ENCODE data around the gene TP53AIP1. TPM values are rescaled to one million over a fixed set of nuclear protein-coding genes. Genes with fewer than 3 reads are reported as not detected.
"Not testable (repeated sequence)": the region's sequence is repeated elsewhere in the genome, so short reads cannot be mapped to it uniquely, and the experiment has no call there.

Gene TP53AIP1
- polyA plus RNA-seq, 3 donors, result 0.90 to 1.4 (median 1.1) TPM

- DNase-seq (ENCODE audit: extremely low read depth in 1 of 11, low read depth in 9 of 11, low spot score in 4 of 11), result no peak
Measured at GRCh38 chr11:128928400-128928799, 14.3 kb downstream of the TP53AIP1 start.

GRCh38 chr11:128927683-128928336 lies 14.9 kb downstream of the TP53AIP1 start:
- no peak for DNase-seq (ENCODE audit: extremely low read depth in 1 of 11, low read depth in 9 of 11, low spot score in 4 of 11)

DNA sequence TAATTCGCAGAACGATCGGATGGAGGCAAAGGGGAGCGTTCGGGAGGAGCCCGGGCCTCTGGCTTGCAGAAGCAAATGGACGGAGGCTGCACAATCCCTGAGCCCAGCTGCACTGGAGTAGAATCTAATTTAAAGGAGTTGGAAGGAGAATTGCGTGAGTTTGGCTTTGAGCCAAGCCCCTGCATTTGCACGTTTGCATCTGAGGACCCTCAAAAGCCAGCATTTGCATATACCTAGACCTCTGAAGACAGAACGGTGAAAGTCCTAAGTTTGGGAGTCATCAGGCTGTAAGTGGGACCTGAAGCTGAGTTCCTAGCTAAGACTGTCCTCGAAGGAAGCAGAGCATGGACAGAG lies 15.6 kb downstream of the TP53AIP1 start:
- DNase-seq (ENCODE audit: extremely low read depth in 1 of 11, low read depth in 9 of 11, low spot score in 4 of 11), result no peak

DNA sequence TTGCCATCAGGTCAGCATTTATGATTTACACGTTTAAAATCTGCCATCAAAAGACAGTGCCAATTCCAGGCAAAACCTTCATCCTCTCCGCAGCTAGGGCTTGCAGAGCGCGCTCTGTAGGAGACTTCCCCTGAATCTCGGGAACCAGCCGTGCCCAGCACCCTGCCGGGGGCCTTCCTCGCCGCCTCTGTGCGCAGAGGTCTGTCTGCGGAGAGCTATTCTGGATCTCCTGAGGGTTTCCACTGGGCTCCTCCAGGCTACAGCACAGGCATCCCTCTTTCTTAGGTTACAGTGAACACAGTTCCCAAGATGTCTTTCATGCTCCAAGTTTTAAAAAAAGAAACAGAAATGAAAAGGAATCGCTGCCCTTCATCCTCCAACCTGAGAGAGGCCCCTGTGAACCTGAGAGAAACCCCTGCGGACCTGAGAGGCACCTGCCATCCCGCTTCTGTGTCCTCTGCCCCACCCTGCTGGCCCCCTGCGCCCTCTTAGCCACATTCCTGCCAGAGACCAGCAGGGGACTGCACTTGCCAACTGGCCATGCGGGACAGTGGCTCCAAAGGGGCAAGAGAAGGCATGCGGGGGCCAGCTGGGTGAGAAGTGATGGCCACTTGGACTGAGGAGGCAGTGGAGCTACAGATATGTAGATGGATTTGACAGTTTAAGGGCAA lies 16.1 kb downstream of the TP53AIP1 start:
- no peak for DNase-seq (ENCODE audit: extremely low read depth in 1 of 11, low read depth in 9 of 11, low spot score in 4 of 11)

GRCh38 chr11:128926000-128926399 lies 16.7 kb downstream of the TP53AIP1 start:
- DNase-seq (ENCODE audit: extremely low read depth in 1 of 11, low read depth in 9 of 11, low spot score in 4 of 11), result no peak

DNA sequence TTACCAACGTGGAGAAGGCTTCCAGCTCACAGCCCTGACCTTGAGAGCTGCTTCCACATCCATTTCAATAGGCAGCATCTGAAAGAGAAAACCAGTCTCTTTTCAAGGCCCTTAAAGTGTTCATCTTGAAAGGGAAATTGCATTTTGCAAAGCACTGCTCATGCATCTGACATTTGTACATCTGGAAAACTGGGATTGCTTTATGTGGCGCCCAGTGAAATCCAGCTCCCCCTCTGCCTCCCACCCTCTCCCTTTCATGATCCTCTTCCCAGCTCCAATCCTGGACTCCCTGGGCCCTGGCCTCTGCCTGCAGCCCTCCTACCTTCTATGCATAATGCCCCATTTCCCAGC lies 17.4 kb downstream of the TP53AIP1 start:
- no peak for DNase-seq (ENCODE audit: extremely low read depth in 1 of 11, low read depth in 9 of 11, low spot score in 4 of 11)

DNA sequence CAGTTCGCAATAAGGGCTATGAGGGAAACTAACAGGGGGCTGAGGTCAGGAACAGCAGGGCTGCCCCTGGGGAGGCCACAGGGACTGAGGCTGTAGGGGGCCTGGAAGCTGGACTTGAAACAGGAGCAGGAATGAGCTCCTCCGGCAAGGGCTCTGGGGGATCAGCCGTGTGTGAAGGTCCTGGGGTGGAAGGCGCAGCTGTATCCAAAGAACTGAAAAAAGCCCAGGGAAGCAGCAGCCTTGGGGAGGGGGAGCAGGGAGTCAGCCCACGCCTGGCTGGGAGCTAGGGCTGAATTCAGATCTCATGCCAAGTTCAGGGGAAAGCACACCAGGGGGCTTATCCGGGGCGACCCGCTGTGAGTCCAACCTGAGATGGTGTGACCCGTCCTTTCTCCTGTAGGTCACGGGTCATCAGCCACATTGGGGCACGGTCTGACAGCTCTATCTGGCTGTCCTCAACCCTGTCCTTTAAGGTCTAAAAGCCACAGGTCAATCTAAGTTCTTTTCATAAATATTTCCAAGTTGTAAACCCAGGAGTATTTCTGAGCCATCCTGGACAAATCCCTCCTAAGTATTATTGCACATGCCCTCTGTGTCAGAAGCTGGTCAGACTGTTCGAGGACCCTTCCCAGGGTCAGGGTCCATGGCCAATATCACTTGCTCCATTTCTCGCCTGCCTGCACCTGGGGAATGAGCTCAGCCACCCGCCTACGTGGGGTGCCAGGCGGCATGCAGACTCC lies 18.0 kb downstream of the TP53AIP1 start:
- no peak for DNase-seq (ENCODE audit: extremely low read depth in 1 of 11, low read depth in 9 of 11, low spot score in 4 of 11)

DNA sequence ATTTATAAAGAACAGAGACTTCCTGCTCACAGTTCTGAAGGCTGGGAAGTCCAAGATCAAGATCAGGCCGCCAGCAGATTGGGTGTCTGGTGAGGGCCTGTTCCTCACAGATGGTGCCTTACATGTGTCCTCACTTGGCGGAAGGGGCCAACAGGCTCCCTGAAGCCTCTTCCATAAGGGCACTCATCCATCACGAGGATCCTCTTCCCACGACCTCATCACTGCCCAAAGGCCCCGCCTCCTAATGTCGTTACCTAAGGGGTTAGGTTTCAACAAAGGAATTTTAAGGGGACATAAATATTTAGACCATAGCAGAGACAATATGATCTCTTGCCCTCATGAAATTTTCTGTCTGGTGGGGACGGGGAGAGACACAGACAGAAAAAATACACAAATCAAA lies 18.6 kb downstream of the TP53AIP1 start:
- DNase-seq (ENCODE audit: extremely low read depth in 1 of 11, low read depth in 9 of 11, low spot score in 4 of 11), result no peak

DNA sequence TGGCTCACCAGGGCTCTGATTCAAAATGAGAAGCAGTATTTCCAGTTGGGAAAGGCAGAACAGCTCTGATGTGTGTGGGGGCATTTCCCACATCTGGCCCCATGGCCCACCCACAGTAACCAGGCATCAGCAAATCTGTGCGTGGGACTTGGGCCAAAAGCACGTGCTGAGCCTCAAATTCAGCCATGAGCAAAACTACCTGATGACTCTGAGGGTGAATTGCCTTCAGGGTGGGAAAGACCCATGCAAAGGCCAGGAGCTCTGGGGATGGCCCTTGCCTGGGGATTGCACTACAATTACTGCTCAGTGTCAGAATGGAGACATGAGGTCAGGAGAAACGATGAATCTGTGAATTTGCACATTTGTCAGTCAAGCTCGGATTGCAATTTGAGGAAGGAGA lies 20.9 kb downstream of the TP53AIP1 start:
- no peak for DNase-seq (ENCODE audit: extremely low read depth in 1 of 11, low read depth in 9 of 11, low spot score in 4 of 11)

- DNase-seq (ENCODE audit: extremely low read depth in 1 of 11, low read depth in 9 of 11, low spot score in 4 of 11), result no peak
Measured at GRCh38 chr11:128920666-128921065, 22.0 kb downstream of the TP53AIP1 start.

GRCh38 chr11:128919635-128920034 lies 23.0 kb downstream of the TP53AIP1 start:
- DNase-seq (ENCODE audit: extremely low read depth in 1 of 11, low read depth in 9 of 11, low spot score in 4 of 11), result not testable (repeated sequence)

DNA sequence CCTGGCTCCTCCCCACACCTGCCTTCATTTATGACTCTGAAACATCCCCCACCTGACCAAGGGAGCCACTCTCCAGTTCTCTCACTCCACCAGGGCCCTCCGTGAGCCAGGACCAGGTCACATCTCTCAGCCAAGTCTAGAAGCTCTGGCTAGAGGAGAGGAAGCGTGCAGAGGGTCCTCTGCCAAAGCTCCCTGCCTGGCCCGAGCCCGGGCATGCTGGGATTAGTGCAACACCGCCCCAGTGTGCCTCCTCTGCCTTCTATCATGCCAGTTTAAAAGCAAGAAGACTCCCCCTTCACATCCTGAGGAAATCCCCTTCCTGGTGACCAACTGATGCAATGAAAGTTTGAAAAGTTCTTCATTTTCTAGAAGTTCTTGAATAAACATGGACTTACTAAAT lies 23.5 kb downstream of the TP53AIP1 start:
- no peak for DNase-seq (ENCODE audit: extremely low read depth in 1 of 11, low read depth in 9 of 11, low spot score in 4 of 11)

- no peak for DNase-seq (ENCODE audit: extremely low read depth in 1 of 11, low read depth in 9 of 11, low spot score in 4 of 11)
Measured at GRCh38 chr11:128917144-128917724, 25.4 kb downstream of the TP53AIP1 start.

DNA sequence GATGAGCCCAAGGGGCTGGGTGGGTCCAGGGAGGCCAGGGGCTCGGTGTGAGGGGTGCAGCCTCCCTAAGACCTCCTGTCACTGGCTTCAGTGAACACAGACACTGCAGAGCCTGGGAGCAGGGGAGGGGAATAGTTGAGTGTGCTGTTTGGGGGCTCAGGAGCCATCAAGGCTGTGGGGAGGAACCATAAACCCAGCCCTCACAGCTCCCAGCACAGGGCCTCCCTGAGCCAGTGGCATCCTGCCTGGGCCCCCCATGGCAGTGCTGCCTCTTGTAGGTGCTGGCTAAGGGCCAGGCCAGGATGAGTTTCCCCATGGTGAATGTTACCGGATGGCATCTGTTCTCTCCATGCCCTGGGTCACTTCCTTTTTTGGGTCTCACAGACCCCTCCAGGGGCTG lies 26.0 kb downstream of the TP53AIP1 start:
- DNase-seq (ENCODE audit: extremely low read depth in 1 of 11, low read depth in 9 of 11, low spot score in 4 of 11), result no peak

DNA sequence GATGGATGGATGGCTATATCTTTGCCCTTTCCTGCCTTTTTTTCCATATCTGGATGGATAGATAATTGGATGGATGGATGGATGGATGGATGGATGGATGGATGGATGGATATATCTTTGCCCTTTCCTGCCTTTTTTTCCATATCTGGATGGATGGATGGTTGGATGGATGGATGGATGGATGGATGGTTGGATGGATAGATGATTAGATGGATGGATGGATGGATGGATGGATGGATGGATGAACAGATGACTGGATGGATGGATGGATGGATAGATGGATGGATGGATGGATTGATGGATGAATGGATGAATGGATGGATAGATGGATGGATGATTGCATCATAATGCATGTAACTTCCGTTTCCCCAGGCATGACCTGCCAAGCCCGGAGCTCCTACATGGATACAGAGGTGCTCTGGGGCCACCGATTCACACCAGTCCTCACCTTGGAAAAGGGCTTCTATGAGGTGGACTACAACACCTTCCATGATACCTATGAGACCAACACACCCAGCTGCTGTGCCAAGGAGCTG lies 26.6 kb downstream of the TP53AIP1 start:
- no peak for DNase-seq (ENCODE audit: extremely low read depth in 1 of 11, low read depth in 9 of 11, low spot score in 4 of 11)

DNA sequence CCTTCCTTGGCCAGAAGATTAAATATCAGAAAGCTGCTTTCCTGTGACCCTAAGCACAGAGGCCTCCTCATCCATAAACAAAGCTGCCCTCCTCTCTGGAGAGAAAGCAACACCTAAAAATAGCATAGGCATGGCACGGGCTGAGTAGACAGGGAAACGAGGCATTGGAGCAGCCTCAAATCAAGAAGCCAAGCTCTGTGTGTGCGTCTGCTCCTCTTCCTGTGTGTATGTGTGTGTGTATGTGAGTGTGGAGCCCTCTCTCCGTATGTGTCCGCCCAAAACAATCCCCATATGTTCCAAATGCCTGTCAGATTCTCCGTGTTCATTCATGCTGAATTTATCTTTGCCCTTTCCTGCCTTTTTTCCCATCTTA lies 27.5 kb downstream of the TP53AIP1 start:
- DNase-seq (ENCODE audit: extremely low read depth in 1 of 11, low read depth in 9 of 11, low spot score in 4 of 11), result no peak

DNA sequence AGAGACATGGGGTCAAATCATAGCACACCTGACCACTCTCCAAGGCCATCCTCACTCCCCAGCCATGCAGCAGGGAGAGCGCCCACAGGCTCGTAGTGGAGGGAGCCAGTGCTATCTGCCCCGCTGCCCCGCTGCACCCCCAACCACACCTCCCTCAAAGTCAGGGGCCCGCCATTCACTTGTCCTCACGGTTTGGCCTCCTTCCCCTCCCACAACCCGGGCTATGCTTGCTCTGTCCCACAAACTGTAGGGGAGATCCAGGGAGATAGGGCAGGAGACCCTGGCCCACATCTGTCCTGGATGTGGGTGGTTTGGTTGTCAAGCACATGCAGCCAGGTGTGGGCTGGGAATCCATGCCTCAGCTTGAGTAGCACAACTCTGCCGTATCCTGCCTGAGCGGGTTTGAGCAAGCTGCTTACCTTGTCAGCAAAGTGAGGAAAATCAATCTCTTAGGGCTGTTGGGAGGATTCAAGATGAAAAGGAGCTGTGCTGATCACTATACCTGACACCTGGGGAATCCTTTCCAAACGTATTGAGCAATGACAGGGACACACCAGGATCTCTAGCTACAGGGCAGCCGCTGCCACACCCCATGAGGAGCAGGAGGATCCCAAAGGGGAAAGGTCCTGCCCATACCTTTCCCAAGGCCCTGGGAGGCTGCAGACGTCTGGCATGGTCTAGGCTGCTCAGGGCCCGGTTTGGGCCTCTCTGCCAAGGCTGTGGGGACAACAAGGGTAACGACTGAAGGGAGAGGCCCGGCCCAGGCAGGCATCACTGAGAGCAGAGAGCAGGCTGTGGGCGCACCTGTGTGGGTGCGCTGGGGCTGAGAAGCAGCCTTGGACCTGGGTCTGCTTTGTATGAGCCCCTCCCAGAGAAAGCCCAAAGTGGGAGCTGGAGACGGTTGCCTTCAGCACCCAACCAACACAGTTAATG lies 28.2 kb downstream of the TP53AIP1 start:
- DNase-seq (ENCODE audit: extremely low read depth in 1 of 11, low read depth in 9 of 11, low spot score in 4 of 11), result no peak

DNA sequence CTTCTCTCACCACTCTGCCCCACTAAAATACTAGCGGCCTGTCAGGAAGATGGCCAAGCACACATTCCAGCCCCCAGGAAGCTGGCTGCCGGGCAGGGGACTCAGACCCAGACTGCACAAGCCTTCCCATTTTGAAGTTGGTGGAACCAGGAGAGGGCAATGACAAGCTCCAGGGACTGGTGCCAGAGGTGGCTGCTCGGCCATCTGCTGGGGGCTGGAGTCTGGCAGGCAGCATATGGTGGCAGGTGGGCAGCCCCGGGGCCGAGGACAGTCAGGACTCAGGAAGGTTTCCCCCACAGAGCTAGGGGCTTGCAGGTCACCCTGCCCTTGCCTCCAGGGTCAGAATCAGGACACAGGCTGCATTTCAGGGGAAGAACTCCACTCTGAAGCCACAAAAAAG lies 28.9 kb downstream of the TP53AIP1 start:
- DNase-seq (ENCODE audit: extremely low read depth in 1 of 11, low read depth in 9 of 11, low spot score in 4 of 11), result no peak

DNA sequence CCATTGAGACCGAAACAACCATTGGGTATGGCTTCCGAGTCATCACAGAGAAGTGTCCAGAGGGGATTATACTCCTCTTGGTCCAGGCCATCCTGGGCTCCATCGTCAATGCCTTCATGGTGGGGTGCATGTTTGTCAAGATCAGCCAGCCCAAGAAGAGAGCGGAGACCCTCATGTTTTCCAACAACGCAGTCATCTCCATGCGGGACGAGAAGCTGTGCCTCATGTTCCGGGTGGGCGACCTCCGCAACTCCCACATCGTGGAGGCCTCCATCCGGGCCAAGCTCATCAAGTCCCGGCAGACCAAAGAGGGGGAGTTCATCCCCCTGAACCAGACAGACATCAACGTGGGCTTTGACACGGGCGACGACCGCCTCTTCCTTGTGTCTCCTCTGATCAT lies 31.0 kb downstream of the TP53AIP1 start:
- no peak for DNase-seq (ENCODE audit: extremely low read depth in 1 of 11, low read depth in 9 of 11, low spot score in 4 of 11)
